HG03354 (cell line): ENCODE data around the gene ANO8.

Experiments
- ATAC-seq: cut with Tn5 transposase; IDR thresholded peaks from one replicate; pipeline ENCODE4 v1.9.1; 2021; ENCODE audit warnings: mild to moderate bottlenecking; ENCODE audit not compliant: unreplicated experiment, poor library complexity, severe bottlenecking

ANO8 gene

GRCh38 chr19:17331045-17331558, 3.6 kb downstream of the ANO8 start:
- ATAC-seq, result no peak

GRCh38 chr19:17330262-17331044, 4.2 kb downstream of the ANO8 start:
- no peak for ATAC-seq

- no peak for ATAC-seq
Observed at GRCh38 chr19:17329366-17330261, 5.0 kb downstream of the ANO8 start.

GRCh38 chr19:17328517-17329365, 5.9 kb downstream of the ANO8 start:
- no peak for ATAC-seq

- no peak for ATAC-seq
Observed at GRCh38 chr19:17327654-17328516, 6.8 kb downstream of the ANO8 start.

- ATAC-seq, result no peak
Observed at GRCh38 chr19:17327068-17327653, 7.5 kb downstream of the ANO8 start.

- ATAC-seq, result no peak
Observed at GRCh38 chr19:17326595-17326966, 8.1 kb downstream of the ANO8 start.

- ATAC-seq, result no peak
Observed at GRCh38 chr19:17325881-17326594, 8.6 kb downstream of the ANO8 start.

GRCh38 chr19:17325133-17325532, 9.5 kb downstream of the ANO8 start:
- ATAC-seq, result no peak

- ATAC-seq, result no peak
Observed at GRCh38 chr19:17324357-17325114, 10.1 kb downstream of the ANO8 start.

- ATAC-seq, result no peak
Observed at GRCh38 chr19:17323964-17324332, 10.7 kb downstream of the ANO8 start.

- ATAC-seq, result no peak
Observed at GRCh38 chr19:17323300-17323963, 11.2 kb downstream of the ANO8 start.

- no peak for ATAC-seq
Observed at GRCh38 chr19:17322854-17323253, 11.8 kb downstream of the ANO8 start.

- no peak for ATAC-seq
Observed at GRCh38 chr19:17321655-17322489, 12.8 kb downstream of the ANO8 start.

GRCh38 chr19:17320435-17320834, 14.2 kb downstream of the ANO8 start:
- ATAC-seq, result no peak
